ENCODE measurements around the gene THSD4.

THSD4 gene

GRCh38 chr15:71566226-71566625 is 451.0 kb downstream of the THSD4 start:
- no peak for DNase-seq

- DNase-seq: no peak
Observed at GRCh38 chr15:71567173-71567572, 451.9 kb downstream of the THSD4 start.

- DNase-seq: no peak
Observed at GRCh38 chr15:71568227-71568626, 453.0 kb downstream of the THSD4 start.

- no peak for DNase-seq
Observed at GRCh38 chr15:71570736-71571135, 455.5 kb downstream of the THSD4 start.

- no peak for DNase-seq
Observed at GRCh38 chr15:71571641-71572040, 456.4 kb downstream of the THSD4 start.

GRCh38 chr15:71572452-71573053 is 457.3 kb downstream of the THSD4 start:
- DNase-seq: no peak

- no peak for DNase-seq
Observed at GRCh38 chr15:71573599-71573998, 458.3 kb downstream of the THSD4 start.

- DNase-seq: no peak
Observed at GRCh38 chr15:71575474-71576045, 460.3 kb downstream of the THSD4 start.

- DNase-seq: no peak
Observed at GRCh38 chr15:71577071-71577470, 461.8 kb downstream of the THSD4 start.

GRCh38 chr15:71581398-71581930 is 466.2 kb downstream of the THSD4 start:
- DNase-seq: no peak

GRCh38 chr15:71585159-71585558 is 469.9 kb downstream of the THSD4 start:
- no peak for DNase-seq

- DNase-seq: no peak
Observed at GRCh38 chr15:71586463-71586862, 471.2 kb downstream of the THSD4 start.

GRCh38 chr15:71588746-71589145 is 473.5 kb downstream of the THSD4 start:
- DNase-seq: no peak

- DNase-seq: no peak
Observed at GRCh38 chr15:71591057-71591456, 475.8 kb downstream of the THSD4 start.

- DNase-seq: no peak
Observed at GRCh38 chr15:71592203-71592602, 476.9 kb downstream of the THSD4 start.

GRCh38 chr15:71595846-71596553 is 480.7 kb downstream of the THSD4 start:
- DNase-seq: no peak

GRCh38 chr15:71596672-71597071 is 481.4 kb downstream of the THSD4 start:
- DNase-seq: no peak

- DNase-seq: no peak
Observed at GRCh38 chr15:71597126-71597525, 481.9 kb downstream of the THSD4 start.

GRCh38 chr15:71597637-71598036 is 482.4 kb downstream of the THSD4 start:
- no peak for DNase-seq

GRCh38 chr15:71598741-71599140 is 483.5 kb downstream of the THSD4 start:
- no peak for DNase-seq

GRCh38 chr15:71599418-71600151 is 484.3 kb downstream of the THSD4 start:
- no peak for DNase-seq

GRCh38 chr15:71600237-71600636 is 485.0 kb downstream of the THSD4 start:
- no peak for DNase-seq

- DNase-seq: no peak
Observed at GRCh38 chr15:71601038-71601834, 486.0 kb downstream of the THSD4 start.

All from GOT3 (cell line).